GM21576 (cell line): ENCODE measurements around the gene CRIP1.

Experiments
- ATAC-seq: cut with Tn5 transposase; IDR thresholded peaks from one replicate; pipeline ENCODE4 v1.9.1; 2021; ENCODE audit warnings: mild to moderate bottlenecking, moderate library complexity; ENCODE audit not compliant: unreplicated experiment

The CRIP1 gene

GRCh38 chr14:105450864-105451720 is 35.6 kb upstream of the CRIP1 start:
- ATAC-seq, result no peak

GRCh38 chr14:105452963-105453362 is 33.7 kb upstream of the CRIP1 start:
- ATAC-seq, result no peak

- no peak for ATAC-seq
These were observed 32.8 kb upstream of the CRIP1 start for GRCh38 chr14:105453847-105454246.

- ATAC-seq, result no peak
These were observed 31.5 kb upstream of the CRIP1 start for GRCh38 chr14:105455086-105455640.

GRCh38 chr14:105455766-105456660 is 30.7 kb upstream of the CRIP1 start:
- no peak for ATAC-seq

- ATAC-seq, result no peak
These were observed 29.7 kb upstream of the CRIP1 start for GRCh38 chr14:105456736-105457617.

- no peak for ATAC-seq
These were observed 28.7 kb upstream of the CRIP1 start for GRCh38 chr14:105458010-105458409.

GRCh38 chr14:105458571-105458970 is 28.1 kb upstream of the CRIP1 start:
- no peak for ATAC-seq

GRCh38 chr14:105460116-105460515 is 26.6 kb upstream of the CRIP1 start:
- no peak for ATAC-seq

GRCh38 chr14:105460616-105461015 is 26.1 kb upstream of the CRIP1 start:
- no peak for ATAC-seq

- no peak for ATAC-seq
These were observed 24.8 kb upstream of the CRIP1 start for GRCh38 chr14:105461903-105462302.

- no peak for ATAC-seq
These were observed 22.2 kb upstream of the CRIP1 start for GRCh38 chr14:105464501-105464900.

- ATAC-seq, result no peak
These were observed 21.3 kb upstream of the CRIP1 start for GRCh38 chr14:105465209-105466031.

GRCh38 chr14:105466531-105467248 is 20.0 kb upstream of the CRIP1 start:
- ATAC-seq, result no peak

GRCh38 chr14:105467249-105467941 is 19.3 kb upstream of the CRIP1 start:
- ATAC-seq, result no peak

- no peak for ATAC-seq
These were observed 18.7 kb upstream of the CRIP1 start for GRCh38 chr14:105467942-105468471.

GRCh38 chr14:105468621-105469241 is 18.0 kb upstream of the CRIP1 start:
- no peak for ATAC-seq
